ENCODE measurements around the gene ZMIZ1. TPM values are rescaled to one million over a fixed set of nuclear protein-coding genes. Genes with fewer than 3 reads are reported as not detected.

The ZMIZ1 gene
- total RNA-seq, 1 donor from 2014 or later, result 67.6 TPM

DNA sequence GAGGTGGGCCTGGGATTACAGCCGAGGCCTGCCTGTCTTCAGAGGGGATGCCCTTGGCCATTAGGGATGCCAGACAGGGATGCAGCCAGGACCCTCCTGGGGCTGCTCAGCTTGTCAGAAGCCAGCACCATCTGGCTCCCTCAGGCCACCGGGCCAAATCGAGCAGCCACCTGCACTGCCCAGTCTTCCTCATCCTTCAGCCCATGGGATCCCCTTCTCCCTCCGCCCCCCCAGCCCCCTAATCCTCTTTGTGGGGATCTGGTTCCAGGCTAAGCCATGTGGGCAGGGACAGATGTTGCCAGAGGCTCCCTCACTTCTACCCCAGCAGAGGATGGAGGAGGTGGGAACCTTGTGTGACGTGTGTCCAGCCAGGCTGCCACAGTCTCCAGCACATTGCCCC, 141.1 kb downstream of the ZMIZ1 start:
- H3K4me1 Mint-ChIP-seq (ENCODE audit: low read depth), result no peaks in the 10 kb centered on the region
- peaks cover 2% of the 10 kb centered on the region for H3K36me3 Mint-ChIP-seq (ENCODE audit: low read depth)
- no peak overlapping the region for H3K4me3 Mint-ChIP-seq
- H3K27ac Mint-ChIP-seq, result no peak overlapping the region
- no peaks in the 10 kb centered on the region for H3K9me3 Mint-ChIP-seq
- intact Hi-C loops (cut with micrococcal nuclease), result no loop called here
- no peaks in the 10 kb centered on the region for H3K27me3 Mint-ChIP-seq (ENCODE audit: insufficient read depth)
- no peak for DNase-seq (ENCODE audit: low spot score)

- no peak overlapping the region for H3K4me3 Mint-ChIP-seq
- intact Hi-C loops (cut with micrococcal nuclease), result no loop called here
- H3K27ac Mint-ChIP-seq, result no peak overlapping the region
- no peaks in the 10 kb centered on the region for H3K27me3 Mint-ChIP-seq (ENCODE audit: insufficient read depth)
- peaks cover 2% of the 10 kb centered on the region for H3K36me3 Mint-ChIP-seq (ENCODE audit: low read depth)
- H3K9me3 Mint-ChIP-seq, result no peaks in the 10 kb centered on the region
- no peak for DNase-seq (ENCODE audit: low spot score)
- H3K4me1 Mint-ChIP-seq (ENCODE audit: low read depth), result no peaks in the 10 kb centered on the region
These were observed 141.9 kb downstream of the ZMIZ1 start for GRCh38 chr10:79210672-79211071.

DNA sequence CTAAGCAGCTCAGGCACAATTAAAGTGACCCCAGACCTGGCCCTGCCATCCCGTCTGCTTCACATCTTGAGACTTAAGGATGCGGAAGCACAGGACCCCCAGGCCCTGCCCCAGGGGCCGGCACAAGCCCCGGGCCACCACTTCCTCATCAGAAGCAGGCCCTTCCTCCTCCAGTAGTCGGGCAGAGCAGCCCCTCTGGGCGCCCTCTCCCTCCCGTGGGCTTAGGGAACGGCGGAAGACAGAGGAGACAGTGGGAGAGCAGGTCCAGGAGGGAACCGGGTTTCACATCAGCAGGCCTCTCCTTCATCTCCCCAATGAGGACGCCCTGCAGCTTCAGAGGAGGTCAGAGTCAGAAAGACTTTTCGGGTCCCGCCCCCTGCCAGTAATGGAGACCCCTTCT, 142.8 kb downstream of the ZMIZ1 start:
- Mint-ChIP-seq H3K4me3 (no peak overlapping the region), H3K27me3 (ENCODE audit: insufficient read depth) (no peaks in the 10 kb centered on the region), H3K36me3 (ENCODE audit: low read depth) (peaks cover 2% of the 10 kb centered on the region), H3K27ac (no peak overlapping the region), H3K9me3 (no peaks in the 10 kb centered on the region), H3K4me1 (ENCODE audit: low read depth) (no peaks in the 10 kb centered on the region)
- intact Hi-C loops (cut with micrococcal nuclease), result no loop called here
- no peak for DNase-seq (ENCODE audit: low spot score)

GRCh38 chr10:79215531-79215930, 146.8 kb downstream of the ZMIZ1 start:
- H3K9me3 Mint-ChIP-seq, result no peaks in the 10 kb centered on the region
- H3K27ac Mint-ChIP-seq, result no peak overlapping the region
- peaks cover 2% of the 10 kb centered on the region for H3K36me3 Mint-ChIP-seq (ENCODE audit: low read depth)
- DNase-seq (ENCODE audit: low spot score), result no peak
- intact Hi-C loops (cut with micrococcal nuclease), result no loop called here
- H3K4me3 Mint-ChIP-seq, result no peak overlapping the region
- H3K27me3 Mint-ChIP-seq (ENCODE audit: insufficient read depth), result no peaks in the 10 kb centered on the region
- H3K4me1 Mint-ChIP-seq (ENCODE audit: low read depth), result no peaks in the 10 kb centered on the region

- Mint-ChIP-seq H3K4me3 (no peak overlapping the region), H3K9me3 (no peaks in the 10 kb centered on the region), H3K27ac (no peak overlapping the region), H3K4me1 (ENCODE audit: low read depth) (no peaks in the 10 kb centered on the region), H3K27me3 (ENCODE audit: insufficient read depth) (peaks cover 1% of the 10 kb centered on the region), H3K36me3 (ENCODE audit: low read depth) (peaks cover 2% of the 10 kb centered on the region)
- intact Hi-C loops (cut with micrococcal nuclease), result no loop called here
- DNase-seq (ENCODE audit: low spot score), result no peak
These were observed 150.7 kb downstream of the ZMIZ1 start for GRCh38 chr10:79219322-79219957.

DNA sequence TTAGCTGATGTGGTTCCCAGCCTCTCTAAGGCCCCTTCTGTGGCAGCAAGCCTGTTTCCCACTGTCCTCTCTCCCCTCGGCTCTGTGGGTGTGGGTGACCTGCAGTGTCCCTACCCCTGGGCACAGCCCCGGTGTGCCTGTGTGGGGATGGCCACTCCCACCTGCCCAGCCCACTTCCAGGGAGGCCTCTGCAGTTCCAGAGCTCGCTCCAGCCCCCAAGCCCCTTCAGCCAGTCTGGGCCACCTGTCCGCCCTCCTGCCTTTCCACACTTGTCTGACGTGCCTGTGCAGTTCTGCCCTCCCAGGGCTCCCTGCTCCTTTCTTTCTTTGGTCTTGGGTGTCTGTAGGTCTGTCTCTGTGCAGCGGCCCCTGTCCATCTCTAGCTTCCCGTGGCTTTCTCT, 151.5 kb downstream of the ZMIZ1 start:
- intact Hi-C loops (cut with micrococcal nuclease), result no loop called here
- no peaks in the 10 kb centered on the region for H3K4me1 Mint-ChIP-seq (ENCODE audit: low read depth)
- no peak overlapping the region for H3K4me3 Mint-ChIP-seq
- no peak for DNase-seq (ENCODE audit: low spot score)
- no peaks in the 10 kb centered on the region for H3K9me3 Mint-ChIP-seq
- peaks cover 1% of the 10 kb centered on the region for H3K27me3 Mint-ChIP-seq (ENCODE audit: insufficient read depth)
- H3K36me3 Mint-ChIP-seq (ENCODE audit: low read depth), result peaks cover 2% of the 10 kb centered on the region
- H3K27ac Mint-ChIP-seq, result no peak overlapping the region

DNA sequence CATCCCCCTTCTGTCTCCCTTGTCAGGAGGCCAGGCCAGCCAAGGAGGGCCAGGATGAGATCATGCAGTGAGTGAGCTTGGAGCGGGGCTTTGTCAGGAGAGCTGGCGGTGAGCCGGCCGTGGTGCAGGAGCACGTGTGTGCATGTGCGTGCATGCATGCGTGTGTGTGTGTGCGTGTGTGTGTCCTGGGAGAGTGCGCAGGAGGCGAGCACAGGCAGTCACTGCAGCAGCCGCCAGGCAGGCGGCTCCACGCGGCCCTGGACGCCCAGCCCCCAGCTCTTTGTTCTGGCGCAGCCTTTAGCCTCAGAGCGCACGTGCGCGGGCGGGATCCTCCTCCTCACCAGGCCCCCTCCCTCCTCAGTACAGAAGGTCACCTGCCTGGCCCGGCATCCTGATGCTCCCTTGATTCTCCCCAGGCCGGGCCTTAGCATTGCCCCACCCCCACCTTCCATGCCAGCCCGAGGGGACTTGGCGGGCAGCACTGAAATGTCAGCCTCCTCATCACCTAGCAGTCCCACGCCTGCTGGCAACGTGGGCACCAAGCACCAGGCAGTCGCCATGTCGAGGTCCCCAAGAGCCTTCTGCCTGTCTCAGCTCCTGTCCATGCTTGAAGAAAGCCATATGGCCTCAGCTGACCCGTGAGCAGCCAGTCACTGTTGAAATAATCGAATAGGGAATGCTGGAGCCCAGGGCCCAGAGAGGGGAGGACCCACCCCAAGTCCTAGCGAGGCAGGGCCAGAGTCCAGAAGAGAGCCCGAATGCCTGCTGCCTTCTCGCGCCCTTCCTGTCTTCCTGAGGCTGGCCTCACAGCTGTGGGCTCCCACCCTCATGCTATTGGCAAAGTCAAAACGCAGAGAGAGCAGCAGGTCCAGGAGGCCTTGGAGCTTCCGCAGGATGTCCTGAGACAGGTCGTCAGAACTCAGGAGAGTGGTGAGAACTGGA, 152.6 kb downstream of the ZMIZ1 start:
- no peak overlapping the region for H3K4me3 Mint-ChIP-seq
- no peak overlapping the region for H3K27ac Mint-ChIP-seq
- intact Hi-C loops (cut with micrococcal nuclease), result no loop called here
- no peak for DNase-seq (ENCODE audit: low spot score)
- H3K36me3 Mint-ChIP-seq (ENCODE audit: low read depth), result no peaks in the 10 kb centered on the region
- no peaks in the 10 kb centered on the region for H3K4me1 Mint-ChIP-seq (ENCODE audit: low read depth)
- H3K9me3 Mint-ChIP-seq, result no peaks in the 10 kb centered on the region
- peaks cover 1% of the 10 kb centered on the region for H3K27me3 Mint-ChIP-seq (ENCODE audit: insufficient read depth)

- DNase-seq (ENCODE audit: low spot score), result no peak
- Mint-ChIP-seq H3K27me3 (ENCODE audit: insufficient read depth) (peaks cover 1% of the 10 kb centered on the region), H3K27ac (no peak overlapping the region), H3K9me3 (no peaks in the 10 kb centered on the region), H3K4me1 (ENCODE audit: low read depth) (no peaks in the 10 kb centered on the region), H3K36me3 (ENCODE audit: low read depth) (no peaks in the 10 kb centered on the region), H3K4me3 (no peak overlapping the region)
- intact Hi-C loops (cut with micrococcal nuclease), result no loop called here
These were observed 153.4 kb downstream of the ZMIZ1 start for GRCh38 chr10:79222186-79222585.

DNA sequence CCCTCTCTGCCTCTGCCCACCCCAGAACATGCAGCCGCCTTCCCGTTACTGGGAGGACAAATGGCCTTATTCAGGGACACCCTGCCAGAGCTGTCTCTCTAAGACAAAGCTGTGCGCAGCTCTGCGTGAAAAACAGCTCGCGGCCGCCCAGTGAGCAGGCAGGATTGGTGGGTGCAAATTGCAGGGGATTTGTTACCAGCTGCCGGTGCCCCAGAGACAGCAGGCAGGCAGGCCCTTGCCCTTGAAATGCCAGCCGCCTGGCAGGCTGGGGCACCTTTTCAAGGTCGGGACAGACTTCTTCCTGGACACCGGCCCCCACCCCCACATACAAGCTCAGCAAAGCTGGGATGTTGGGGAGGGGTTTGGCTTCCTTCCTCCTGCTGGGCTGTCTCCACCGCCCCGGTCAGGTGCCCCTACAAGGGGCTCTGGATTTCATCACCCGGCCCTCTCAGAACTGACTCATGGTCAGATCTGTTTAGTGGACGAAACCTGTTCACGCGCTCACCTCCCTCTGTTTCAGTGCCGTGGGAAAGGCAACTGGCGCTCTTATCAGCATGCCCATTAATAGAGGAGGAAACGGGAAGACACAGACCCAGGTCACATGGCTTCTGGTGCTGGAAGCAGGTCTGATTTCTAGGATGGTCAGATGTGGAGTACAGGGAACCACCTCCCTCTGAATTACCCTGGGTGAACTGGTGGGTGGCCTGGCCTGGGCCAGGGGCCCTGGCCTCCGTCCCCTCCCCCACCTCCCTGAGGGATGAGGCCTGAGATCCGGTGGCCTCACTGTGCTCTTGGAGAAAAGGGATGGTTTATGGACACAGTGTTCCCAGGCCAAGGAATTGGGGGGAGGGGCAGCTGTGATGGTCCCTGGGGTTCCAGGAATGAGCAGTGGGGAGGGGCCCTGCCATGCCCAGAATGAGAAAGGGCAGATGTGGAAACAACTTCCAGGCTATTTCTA, 154.6 kb downstream of the ZMIZ1 start:
- intact Hi-C loops (cut with micrococcal nuclease), result no loop called here

GRCh38 chr10:79224263-79224949, 155.6 kb downstream of the ZMIZ1 start:
- H3K4me3 Mint-ChIP-seq, result no peak overlapping the region
- no peak for DNase-seq (ENCODE audit: low spot score)
- intact Hi-C loops (cut with micrococcal nuclease), result no loop called here
- no peaks in the 10 kb centered on the region for H3K9me3 Mint-ChIP-seq
- no peaks in the 10 kb centered on the region for H3K36me3 Mint-ChIP-seq (ENCODE audit: low read depth)
- H3K27me3 Mint-ChIP-seq (ENCODE audit: insufficient read depth), result peaks cover 1% of the 10 kb centered on the region
- no peak overlapping the region for H3K27ac Mint-ChIP-seq
- H3K4me1 Mint-ChIP-seq (ENCODE audit: low read depth), result no peaks in the 10 kb centered on the region

More for the DNA sequence above, 154.6 kb downstream of the ZMIZ1 start:
- no peaks in the 10 kb centered on the region for H3K9me3 Mint-ChIP-seq
- H3K36me3 Mint-ChIP-seq (ENCODE audit: low read depth), result no peaks in the 10 kb centered on the region
- no peak overlapping the region for H3K27ac Mint-ChIP-seq
- no peaks in the 10 kb centered on the region for H3K4me1 Mint-ChIP-seq (ENCODE audit: low read depth)
- no peak overlapping the region for H3K4me3 Mint-ChIP-seq
- H3K27me3 Mint-ChIP-seq (ENCODE audit: insufficient read depth), result peaks cover 1% of the 10 kb centered on the region
- no peak for DNase-seq (ENCODE audit: low spot score)

- Mint-ChIP-seq H3K27ac (no peak overlapping the region), H3K36me3 (ENCODE audit: low read depth) (no peaks in the 10 kb centered on the region), H3K27me3 (ENCODE audit: insufficient read depth) (peaks cover 1% of the 10 kb centered on the region), H3K9me3 (no peaks in the 10 kb centered on the region), H3K4me3 (no peak overlapping the region), H3K4me1 (ENCODE audit: low read depth) (no peaks in the 10 kb centered on the region)
- intact Hi-C loops (cut with micrococcal nuclease), result no loop called here
- no peak for DNase-seq (ENCODE audit: low spot score)
These were observed 156.2 kb downstream of the ZMIZ1 start for GRCh38 chr10:79224992-79225391.
